Upper lobe of right lung (tissue), 1 donor: ENCODE results near the gene CFAP210. TPM values are rescaled to one million over a fixed set of nuclear protein-coding genes. Genes with fewer than 3 reads are reported as not detected.

Experiments
- ATAC-seq: fragments of 200-7000 bp; cut with Tn5 transposase; one replicate; pipeline ENCODE4 v1.9.1; 2020; ENCODE audit warnings: mild to moderate bottlenecking, moderate library complexity
- DNase-seq: peaks from one replicate; pipeline ENCODE4 v3.0.0-alpha.2; 2020
- H3K27ac ChIP-seq: fragments of 200-600 bp; one replicate; pipeline ENCODE4 v1.8.0; 2022
- H3K27me3 ChIP-seq: fragments of 200-600 bp; one replicate; pipeline ENCODE4 v1.8.0; 2022; ENCODE audit warnings: mild to moderate bottlenecking
- H3K36me3 ChIP-seq: fragments of 200-600 bp; one replicate; pipeline ENCODE4 v1.8.0; 2022
- H3K4me1 ChIP-seq: fragments of 200-600 bp; one replicate; pipeline ENCODE4 v1.8.0; 2022
- H3K4me3 ChIP-seq: fragments of 200-600 bp; one replicate; pipeline ENCODE4 v1.8.0; 2022; ENCODE audit warnings: mild to moderate bottlenecking
- H3K9me3 ChIP-seq: fragments of 200-600 bp; one replicate; pipeline ENCODE4 v1.8.0; 2022
- intact Hi-C: fragments of 100-400 bp; cut with DNase I; formaldehyde crosslinking; loops from one replicate; pipeline ENCODE4 v1.11.0; 2022
- total RNA-seq: library from RNA; stranded (reverse); fragmentation: NEBNext Ultra II Directional; extraction: Animal tissue kit (Norgen Biotek cat#: 25700); gene quantifications from one replicate; pipeline ENCODE4 v1.2.1, GENCODE V29; 2021
- TF ChIP-seq, protein P1 (sequence below): fragments of 200-600 bp; IDR thresholded peaks from one replicate; pipeline ENCODE4 v1.8.0; 2022; ENCODE audit warnings: antibody characterized with exemption
- donor health status: DM: no; HTN: yes; CAD: no; lungs with severe emphysema.

CFAP210 gene
- total RNA-seq, 1 donor from 2014 or later, result not detected

GRCh38 chr2:169716238-169716886 lies 22.2 kb upstream of the CFAP210 start:
- no peaks in the 10 kb centered on the region for H3K27me3 ChIP-seq
- DNase-seq (no peak), ATAC-seq (no peak)
- peaks cover 16% of the 10 kb centered on the region for H3K4me1 ChIP-seq
- no peak overlapping the region for H3K4me3 ChIP-seq
- no peaks in the 10 kb centered on the region for H3K36me3 ChIP-seq
- no peaks in the 10 kb centered on the region for H3K9me3 ChIP-seq
- TF ChIP-seq, protein P1, sequence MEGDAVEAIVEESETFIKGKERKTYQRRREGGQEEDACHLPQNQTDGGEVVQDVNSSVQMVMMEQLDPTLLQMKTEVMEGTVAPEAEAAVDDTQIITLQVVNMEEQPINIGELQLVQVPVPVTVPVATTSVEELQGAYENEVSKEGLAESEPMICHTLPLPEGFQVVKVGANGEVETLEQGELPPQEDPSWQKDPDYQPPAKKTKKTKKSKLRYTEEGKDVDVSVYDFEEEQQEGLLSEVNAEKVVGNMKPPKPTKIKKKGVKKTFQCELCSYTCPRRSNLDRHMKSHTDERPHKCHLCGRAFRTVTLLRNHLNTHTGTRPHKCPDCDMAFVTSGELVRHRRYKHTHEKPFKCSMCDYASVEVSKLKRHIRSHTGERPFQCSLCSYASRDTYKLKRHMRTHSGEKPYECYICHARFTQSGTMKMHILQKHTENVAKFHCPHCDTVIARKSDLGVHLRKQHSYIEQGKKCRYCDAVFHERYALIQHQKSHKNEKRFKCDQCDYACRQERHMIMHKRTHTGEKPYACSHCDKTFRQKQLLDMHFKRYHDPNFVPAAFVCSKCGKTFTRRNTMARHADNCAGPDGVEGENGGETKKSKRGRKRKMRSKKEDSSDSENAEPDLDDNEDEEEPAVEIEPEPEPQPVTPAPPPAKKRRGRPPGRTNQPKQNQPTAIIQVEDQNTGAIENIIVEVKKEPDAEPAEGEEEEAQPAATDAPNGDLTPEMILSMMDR, result no peak
- intact Hi-C loops, result no loop called here
- no peak overlapping the region for H3K27ac ChIP-seq

GRCh38 chr2:169715379-169716237 lies 21.4 kb upstream of the CFAP210 start:
- Histone ChIP-seq H3K4me3 (peak overlapping the region; percentile 39), H3K36me3 (no peaks in the 10 kb centered on the region), H3K9me3 (no peaks in the 10 kb centered on the region), H3K27me3 (no peaks in the 10 kb centered on the region), H3K4me1 (peaks cover 16% of the 10 kb centered on the region), H3K27ac (no peak overlapping the region)
- ATAC-seq (peak; percentile 86), DNase-seq (no peak)
- TF ChIP-seq, protein P1, result no peak
- intact Hi-C loops, result no loop called here

DNA sequence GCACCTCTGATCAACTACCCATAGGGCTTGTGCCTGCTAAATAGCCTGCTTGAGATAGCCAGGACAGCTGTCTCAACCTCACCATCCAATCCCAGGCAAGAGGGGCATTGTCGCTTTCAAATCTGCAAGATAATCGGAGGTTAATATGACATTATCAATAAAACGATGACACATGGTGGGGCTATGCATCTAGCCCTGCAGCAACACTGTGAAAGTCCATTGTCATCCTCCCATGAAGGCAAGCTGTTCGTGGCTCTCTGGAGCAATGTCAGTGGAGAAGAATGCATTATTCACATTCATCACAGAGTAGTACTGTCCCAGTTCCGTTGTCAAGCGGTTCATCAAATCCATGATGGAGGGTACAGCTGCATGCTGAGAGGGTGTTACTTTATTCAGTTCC lies 20.5 kb upstream of the CFAP210 start:
- no peaks in the 10 kb centered on the region for H3K9me3 ChIP-seq
- no peak for DNase-seq
- TF ChIP-seq, protein P1, result no peak
- H3K4me3 ChIP-seq, result no peak overlapping the region
- no peak overlapping the region for H3K27ac ChIP-seq
- no peak for ATAC-seq
- intact Hi-C loops, result no loop called here
- H3K36me3 ChIP-seq, result no peaks in the 10 kb centered on the region
- no peaks in the 10 kb centered on the region for H3K27me3 ChIP-seq
- H3K4me1 ChIP-seq, result peaks cover 16% of the 10 kb centered on the region

DNA sequence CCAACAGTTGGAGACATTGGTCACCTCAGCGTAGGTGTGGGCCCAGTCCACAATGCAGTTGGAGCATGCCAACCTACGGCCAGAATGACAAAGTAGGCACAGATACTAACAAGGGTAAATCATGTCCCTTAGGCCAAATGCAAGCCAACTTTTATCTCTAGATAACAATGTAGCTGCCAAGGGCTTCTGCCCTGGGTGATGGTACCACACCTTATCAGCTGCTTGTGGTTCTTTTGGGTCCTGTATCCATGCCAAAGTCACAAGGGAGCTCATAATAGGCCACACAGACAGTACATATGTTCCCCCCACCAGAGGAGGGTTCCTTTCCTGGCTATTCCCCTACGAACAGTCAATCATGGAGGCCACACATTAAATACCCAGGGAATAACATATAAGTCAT lies 19.1 kb upstream of the CFAP210 start:
- DNase-seq (no peak), ATAC-seq (no peak)
- Histone ChIP-seq H3K9me3 (no peaks in the 10 kb centered on the region), H3K4me3 (no peak overlapping the region), H3K27ac (no peak overlapping the region), H3K27me3 (no peaks in the 10 kb centered on the region), H3K4me1 (peaks cover 16% of the 10 kb centered on the region), H3K36me3 (no peaks in the 10 kb centered on the region)
- intact Hi-C loops, result no loop called here
- TF ChIP-seq, protein P1, result no peak

DNA sequence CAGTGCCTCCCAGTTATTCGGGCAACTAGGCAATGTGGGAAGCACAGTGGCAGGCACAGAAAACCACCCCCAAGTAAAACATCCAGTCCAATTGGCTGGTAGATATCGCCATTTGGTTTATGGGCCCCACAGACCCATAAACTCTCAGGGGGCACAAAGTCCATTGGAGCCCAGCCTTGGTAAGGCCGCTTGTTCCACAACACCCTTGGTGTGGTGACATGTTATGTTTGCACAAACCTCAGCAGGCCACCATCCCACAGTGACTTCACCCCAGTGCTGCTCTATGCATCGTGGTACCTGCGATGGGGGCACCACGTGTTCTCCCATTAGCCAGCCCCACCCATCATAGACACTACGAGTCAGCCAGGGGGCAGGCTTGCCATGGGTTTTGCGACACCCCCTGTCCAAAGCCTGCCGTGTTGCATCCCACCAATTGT lies 18.6 kb upstream of the CFAP210 start:
- ATAC-seq, result no peak
- peaks cover 16% of the 10 kb centered on the region for H3K4me1 ChIP-seq
- no peaks in the 10 kb centered on the region for H3K27me3 ChIP-seq
- TF ChIP-seq, protein P1, result no peak
- H3K9me3 ChIP-seq, result no peaks in the 10 kb centered on the region
- H3K4me3 ChIP-seq, result no peak overlapping the region
- intact Hi-C loops, result no loop called here
- no peak overlapping the region for H3K27ac ChIP-seq
- no peak for DNase-seq
- H3K36me3 ChIP-seq, result no peaks in the 10 kb centered on the region
